NCI-H446 treated with DMSO at 0.1 percent for 48 hours (cell line): ENCODE measurements around the gene POLR3A.

Experiments
- DNase-seq: peaks from one replicate; lab custom pipeline; 2025; lab: John Stamatoyannopoulos, UW

Gene POLR3A

DNA sequence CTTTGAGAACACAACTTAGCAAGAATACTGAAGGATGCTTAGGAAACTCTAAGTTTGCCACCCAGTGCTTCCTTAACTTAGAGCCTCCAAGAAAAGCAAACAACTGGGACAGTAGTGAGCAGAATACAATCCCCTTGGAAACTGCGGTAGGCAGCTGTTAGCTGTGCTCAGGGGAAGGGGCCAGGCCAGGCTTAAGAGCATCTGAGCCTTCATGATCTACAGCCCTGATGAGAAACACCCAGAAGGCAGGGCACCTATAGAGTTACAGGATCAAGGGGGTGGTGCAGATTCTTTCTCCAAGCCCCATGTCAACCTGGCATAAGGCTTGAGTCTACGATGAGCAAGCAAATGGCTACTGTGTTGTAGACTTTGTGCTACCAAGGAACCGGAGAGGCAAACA, 51.4 kb downstream of the POLR3A start:
- DNase-seq = no peak

- DNase-seq = no peak
Observed at GRCh38 chr10:77977016-77977415, 52.3 kb downstream of the POLR3A start.

DNA sequence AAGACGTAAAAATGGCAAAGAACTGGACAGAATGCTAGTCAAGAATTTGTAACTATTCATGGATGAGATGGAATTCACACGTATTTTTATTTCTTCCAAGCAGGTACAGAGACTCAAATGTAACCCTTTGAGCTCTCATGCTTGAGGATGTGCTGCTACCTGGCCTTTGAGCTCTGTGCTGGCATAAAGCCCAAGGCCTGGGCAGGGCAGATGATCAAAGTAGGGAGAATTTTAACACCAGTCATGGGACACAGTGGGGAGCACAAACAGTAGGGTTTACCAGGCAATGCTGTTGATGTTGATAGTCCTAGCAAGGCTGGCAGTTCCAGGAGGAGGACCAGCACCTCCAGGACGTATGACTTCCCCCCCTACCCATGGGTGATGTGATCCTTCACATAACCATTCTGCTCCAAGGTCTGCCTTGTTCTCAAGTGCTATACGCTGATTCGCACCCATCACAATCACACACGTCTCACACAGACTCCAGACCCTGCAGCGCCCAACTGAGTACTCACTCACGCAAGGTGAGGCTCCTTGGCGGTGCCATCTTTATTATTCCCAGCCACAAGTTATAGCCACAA, 54.1 kb downstream of the POLR3A start:
- DNase-seq = no peak

- no peak for DNase-seq
Observed at GRCh38 chr10:77974396-77975074, 54.8 kb downstream of the POLR3A start.

GRCh38 chr10:77973276-77973675, 56.0 kb downstream of the POLR3A start:
- no peak for DNase-seq

GRCh38 chr10:77972148-77972547, 57.2 kb downstream of the POLR3A start:
- no peak for DNase-seq

DNA sequence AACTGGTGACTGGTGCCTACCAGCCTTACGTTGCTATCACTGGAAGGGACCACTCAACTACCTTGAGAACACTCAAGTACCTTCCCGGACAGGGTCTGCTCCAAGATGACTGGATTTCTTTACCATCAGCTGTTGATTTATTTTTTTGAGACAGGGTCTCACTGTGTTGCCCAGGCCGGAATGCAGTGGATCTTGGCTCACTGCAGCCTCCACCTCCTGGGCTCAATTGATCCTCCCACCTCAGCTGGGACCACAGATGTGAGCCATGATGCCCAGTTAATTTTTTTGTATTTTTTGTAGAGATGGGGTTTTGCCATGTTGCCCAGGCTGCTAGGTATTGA, 57.5 kb downstream of the POLR3A start:
- DNase-seq = no peak

DNA sequence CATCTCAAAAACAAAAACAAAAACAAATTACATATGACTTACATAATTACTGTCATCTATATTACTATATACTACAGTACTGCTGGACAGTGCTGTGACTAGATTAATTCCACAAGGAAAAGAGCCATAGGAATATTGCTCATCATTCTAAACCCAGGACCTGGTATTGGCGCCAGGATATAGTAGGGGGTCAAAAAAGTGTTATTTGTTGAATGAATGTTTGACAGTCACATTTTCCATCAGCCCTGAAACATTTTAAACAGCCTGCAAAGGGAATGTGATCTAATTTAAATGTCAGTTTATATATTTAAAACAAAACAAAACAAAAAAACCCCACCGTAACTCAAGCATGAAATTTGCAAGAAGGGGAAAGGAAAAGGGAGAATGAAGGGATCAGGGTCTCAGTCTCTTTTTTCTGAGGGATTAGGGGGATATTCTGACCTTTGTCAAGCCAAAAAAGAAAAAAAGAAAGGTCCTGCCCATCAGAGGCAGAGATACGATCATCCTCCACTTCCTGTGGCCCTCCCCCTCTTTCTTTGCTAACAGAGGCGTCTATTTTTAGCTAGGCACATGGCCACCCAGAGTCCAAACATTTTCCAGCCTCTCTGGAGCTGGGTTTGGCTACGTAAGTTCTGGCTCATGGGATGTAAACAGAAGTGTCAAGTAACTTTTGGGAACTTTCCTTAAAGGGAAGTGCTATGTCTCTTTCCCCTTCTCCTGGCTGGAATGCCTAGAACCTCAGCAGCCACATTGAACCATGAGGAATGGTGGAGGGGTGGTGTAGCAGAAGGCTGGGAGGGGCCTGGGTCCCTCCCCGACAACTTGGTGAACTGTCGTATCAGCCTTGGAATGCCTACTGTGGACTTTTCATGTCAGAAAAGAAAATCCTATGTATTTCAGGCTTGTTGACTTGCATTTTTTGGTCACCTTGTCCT, 58.2 kb downstream of the POLR3A start:
- no peak for DNase-seq

DNA sequence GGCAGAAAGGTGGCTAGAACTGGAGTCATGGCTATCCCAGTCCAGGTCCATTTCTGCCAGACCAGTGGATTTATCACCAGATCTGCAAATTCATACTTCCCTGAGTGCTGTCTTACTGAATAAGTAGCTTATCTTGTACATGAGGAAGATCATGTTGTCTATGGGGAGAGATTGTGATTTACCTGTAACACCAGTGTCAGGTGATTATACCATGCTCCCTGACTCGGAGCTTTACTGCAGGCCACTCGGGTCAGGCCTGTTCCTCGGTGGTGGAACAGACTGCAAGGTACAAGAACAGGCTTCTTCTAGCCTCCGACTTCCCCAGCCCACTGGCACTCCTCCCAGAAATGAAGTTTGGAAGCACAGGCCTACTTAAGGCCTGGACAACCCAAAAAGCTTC, 60.2 kb downstream of the POLR3A start:
- DNase-seq = no peak

DNA sequence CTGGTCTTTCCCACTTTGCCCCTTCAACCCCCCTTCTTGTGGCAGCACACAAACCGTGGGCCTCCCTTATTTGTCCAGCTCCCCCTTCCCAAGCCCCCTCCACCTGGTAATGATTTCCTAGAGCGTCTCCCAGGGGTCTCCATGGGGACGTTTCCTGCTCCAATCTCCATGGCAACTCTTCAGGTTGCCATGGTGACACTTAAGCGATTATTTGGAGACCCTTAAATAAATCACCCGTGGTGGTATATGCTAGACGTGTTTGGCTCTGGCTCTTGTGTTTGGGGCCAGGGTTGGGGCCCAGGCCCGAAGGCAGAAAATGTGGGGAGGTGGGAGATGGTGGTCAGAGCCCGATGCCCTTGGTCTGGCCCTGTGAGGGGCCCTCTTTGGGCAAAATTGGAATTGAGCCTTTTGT, 61.7 kb downstream of the POLR3A start:
- DNase-seq = no peak

GRCh38 chr10:77965294-77965693, 64.0 kb downstream of the POLR3A start:
- no peak for DNase-seq

DNA sequence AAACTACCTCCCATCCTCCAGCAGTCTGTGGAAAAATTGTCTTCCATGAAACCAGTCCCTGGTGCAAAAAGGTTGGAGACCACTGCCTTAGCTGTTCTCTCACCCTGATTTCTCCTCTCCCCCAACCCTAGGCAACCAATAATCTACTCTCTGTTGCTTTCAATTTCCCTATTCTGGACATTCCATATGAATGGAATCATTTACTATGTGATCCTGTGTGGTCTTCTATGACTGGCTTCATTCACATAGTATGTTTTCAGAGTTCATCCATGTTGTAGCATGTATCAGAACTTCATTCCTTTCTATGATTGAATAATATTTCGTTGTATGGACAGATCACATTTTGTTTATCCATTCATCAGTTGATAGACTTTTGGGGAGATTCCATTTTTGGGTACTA, 64.5 kb downstream of the POLR3A start:
- no peak for DNase-seq

GRCh38 chr10:77963901-77964300, 65.4 kb downstream of the POLR3A start:
- DNase-seq = no peak

GRCh38 chr10:77962350-77963146, 66.8 kb downstream of the POLR3A start:
- no peak for DNase-seq

DNA sequence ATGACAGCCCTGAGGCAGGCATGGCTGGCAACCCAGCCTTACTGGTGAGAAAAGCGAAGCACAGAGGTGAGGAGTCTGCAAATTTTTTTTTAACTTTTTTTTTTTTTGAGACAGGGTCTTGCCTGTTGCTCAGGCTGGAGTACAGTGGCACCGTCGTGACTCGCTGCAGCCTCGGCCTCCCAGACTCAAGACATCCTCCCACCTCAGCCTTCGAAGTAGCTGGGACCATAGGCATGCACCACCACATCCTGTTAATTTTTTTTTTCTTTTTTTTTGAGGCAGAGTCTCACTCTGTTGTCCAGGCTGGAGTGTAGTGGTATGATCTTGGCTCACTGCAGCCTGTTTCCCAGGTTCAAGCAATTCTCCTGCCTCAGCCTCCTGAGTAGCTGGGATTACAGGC, 67.6 kb downstream of the POLR3A start:
- no peak for DNase-seq

- DNase-seq = no peak
Observed at GRCh38 chr10:77960829-77961329, 68.4 kb downstream of the POLR3A start.

- DNase-seq = no peak
Observed at GRCh38 chr10:77959887-77960455, 69.3 kb downstream of the POLR3A start.

GRCh38 chr10:77959384-77959783, 69.9 kb downstream of the POLR3A start:
- no peak for DNase-seq

GRCh38 chr10:77955136-77955535, 74.2 kb downstream of the POLR3A start:
- no peak for DNase-seq

DNA sequence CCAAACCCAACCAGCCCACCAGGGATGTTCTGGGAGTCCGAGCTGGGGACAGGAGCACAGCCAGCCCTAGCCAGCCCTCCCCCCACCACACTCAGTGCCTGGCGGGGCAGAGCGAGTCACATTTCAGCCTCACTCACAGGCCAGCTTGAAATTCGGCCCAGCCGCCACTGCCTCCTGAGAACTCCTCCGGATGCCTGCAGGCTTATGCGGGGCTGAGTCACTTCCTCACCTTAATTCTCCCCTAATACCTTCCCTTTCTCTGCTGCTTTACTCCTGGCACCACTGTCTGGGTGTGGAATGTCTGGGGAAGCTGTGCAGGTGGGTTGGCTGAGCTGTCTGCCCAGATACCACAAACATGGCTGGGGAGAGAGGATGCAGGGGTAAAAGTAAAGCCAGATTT, 80.1 kb downstream of the POLR3A start:
- DNase-seq = no peak

GRCh38 chr10:77946084-77946483, 83.2 kb downstream of the POLR3A start:
- no peak for DNase-seq

- DNase-seq = no peak
Observed at GRCh38 chr10:77944519-77944918, 84.8 kb downstream of the POLR3A start.
